GM18499 (cell line): ENCODE measurements around the gene RAMP3.

ENCODE experiments used
- ATAC-seq: cut with Tn5 transposase; IDR thresholded peaks from one replicate; pipeline ENCODE4 v1.9.1; 2021; ENCODE audit warnings: moderate number of reproducible peaks; ENCODE audit not compliant: insufficient read depth, unreplicated experiment

RAMP3 gene

GRCh38 chr7:45216622-45217165, 59.1 kb downstream of the RAMP3 start:
- no peak for ATAC-seq

DNA sequence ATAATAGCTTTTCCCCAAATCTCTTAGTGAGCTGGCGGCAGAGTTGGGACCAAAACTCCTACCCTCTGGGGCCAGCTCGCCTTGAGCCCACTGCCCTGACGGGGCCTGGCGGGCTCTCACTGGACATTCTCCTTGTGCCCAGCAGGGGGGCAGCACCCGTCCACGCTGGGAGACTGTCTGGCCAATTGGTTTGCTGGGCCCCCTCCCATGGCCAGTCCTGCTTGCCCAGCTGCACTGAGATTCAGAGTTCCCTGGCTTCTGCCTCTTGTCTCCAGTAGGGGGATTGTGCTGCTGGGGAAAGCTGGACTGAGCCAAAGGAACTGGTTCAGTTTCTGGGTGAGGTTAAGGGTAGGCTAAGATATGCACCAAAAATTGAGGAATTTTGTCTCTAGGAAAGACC, 59.8 kb downstream of the RAMP3 start:
- ATAC-seq = no peak

DNA sequence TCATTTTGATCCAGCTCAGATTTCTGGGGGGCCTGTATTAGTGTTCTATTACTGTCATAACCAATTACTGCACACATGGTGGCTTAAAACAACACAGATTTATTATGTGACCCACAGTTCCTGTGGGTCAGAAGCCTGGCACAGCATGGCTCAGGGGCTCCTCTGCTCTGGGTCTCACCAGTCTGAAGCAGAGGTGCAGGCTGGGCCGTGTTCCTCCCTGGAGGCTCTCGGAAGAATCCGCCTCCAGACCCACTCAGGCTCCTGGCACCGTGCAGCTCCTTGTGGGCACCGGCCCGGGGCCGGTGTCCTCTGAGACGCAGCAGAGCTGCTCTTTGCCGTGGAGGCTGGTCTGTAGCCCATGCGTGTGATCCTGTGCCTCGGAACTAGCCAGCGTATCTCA, 61.5 kb downstream of the RAMP3 start:
- ATAC-seq = no peak

- no peak for ATAC-seq
Measured at GRCh38 chr7:45219801-45220435, 62.3 kb downstream of the RAMP3 start.

DNA sequence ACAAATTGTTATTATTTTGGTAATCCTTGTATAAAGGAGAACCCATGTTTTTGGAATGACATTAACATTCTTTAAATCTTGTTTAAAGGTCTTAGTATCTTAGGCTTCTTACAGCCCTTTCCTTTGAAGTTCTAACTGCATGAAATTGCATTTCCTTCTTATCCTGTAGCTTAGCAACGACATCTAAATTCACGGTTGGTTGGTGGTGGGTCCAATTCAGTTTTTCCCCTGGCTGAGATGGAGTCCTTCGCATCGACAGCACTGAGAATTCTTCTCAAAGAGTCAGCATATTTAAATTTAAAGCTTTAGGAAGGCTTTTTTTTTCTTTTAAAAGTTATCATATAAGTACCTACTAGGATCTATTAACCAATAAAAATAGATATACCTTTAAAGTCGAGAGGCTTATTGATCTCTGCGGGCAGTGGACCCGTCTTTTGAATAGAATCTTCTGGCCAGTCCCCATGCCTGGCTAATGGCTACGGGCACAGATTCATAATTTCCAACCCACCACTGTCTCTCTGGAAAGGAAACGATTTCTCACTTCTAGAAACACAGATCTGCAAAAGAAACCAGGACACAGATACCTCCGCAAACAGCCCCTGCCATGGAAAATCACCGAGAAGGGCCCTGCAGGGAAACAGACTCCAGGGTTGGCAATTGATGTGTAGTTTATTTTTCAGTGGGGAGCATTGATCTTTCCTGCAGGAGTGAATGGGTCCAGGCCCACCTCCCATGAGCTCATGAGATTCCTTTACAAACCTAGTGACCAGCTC, 63.4 kb downstream of the RAMP3 start:
- no peak for ATAC-seq

DNA sequence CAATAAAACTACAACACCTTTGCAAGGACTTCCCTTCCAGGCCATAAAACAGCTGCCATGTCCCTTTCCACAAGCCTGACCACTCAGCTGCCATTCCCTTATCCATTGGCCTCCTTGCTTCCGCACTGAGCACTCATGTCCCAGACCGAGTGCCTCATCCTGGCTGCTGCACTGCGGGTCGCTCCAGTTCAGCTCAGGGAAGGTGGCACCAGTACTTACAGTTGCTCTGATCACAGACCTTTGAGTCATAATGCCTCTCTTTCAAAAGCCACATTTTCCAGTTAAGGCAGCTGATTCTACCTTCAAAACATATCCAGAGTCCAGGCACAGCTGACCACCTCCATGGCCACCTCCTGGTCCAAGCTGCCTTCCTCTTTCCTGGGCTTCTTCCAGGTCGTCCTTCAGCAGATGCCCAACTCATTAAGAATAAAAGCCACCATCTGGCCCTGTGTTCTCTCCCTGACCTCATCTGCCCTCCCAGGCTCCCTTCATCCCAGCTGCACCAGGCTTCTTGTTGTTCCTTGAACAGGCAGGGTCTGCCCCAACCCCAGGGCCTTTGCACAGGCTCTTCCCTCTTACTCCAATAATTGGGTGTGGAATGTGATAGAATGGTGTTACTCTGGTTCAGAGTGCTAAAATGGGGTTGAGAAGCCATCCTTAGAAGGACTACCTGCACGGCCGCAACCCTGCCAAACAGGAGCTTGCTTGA, 64.5 kb downstream of the RAMP3 start:
- no peak for ATAC-seq

DNA sequence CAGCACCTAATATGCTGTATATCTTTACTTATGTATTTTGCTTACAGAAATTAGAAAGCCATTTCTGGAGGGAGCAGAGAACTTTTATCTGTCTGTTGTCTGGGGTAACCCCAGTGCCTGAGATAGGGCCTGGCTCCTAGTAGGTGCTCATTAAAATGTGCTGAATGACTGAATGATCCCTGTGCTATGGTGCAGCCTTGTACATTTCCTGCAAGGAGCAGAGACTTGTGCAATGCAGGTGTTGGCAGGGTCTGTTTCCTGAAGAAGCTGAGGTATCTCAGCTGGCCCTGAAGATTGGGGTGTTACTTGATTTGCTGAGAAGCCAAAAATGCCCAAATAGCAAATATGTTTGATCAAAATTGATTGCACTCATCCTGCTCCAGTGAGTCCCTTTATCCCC, 65.5 kb downstream of the RAMP3 start:
- ATAC-seq = no peak

DNA sequence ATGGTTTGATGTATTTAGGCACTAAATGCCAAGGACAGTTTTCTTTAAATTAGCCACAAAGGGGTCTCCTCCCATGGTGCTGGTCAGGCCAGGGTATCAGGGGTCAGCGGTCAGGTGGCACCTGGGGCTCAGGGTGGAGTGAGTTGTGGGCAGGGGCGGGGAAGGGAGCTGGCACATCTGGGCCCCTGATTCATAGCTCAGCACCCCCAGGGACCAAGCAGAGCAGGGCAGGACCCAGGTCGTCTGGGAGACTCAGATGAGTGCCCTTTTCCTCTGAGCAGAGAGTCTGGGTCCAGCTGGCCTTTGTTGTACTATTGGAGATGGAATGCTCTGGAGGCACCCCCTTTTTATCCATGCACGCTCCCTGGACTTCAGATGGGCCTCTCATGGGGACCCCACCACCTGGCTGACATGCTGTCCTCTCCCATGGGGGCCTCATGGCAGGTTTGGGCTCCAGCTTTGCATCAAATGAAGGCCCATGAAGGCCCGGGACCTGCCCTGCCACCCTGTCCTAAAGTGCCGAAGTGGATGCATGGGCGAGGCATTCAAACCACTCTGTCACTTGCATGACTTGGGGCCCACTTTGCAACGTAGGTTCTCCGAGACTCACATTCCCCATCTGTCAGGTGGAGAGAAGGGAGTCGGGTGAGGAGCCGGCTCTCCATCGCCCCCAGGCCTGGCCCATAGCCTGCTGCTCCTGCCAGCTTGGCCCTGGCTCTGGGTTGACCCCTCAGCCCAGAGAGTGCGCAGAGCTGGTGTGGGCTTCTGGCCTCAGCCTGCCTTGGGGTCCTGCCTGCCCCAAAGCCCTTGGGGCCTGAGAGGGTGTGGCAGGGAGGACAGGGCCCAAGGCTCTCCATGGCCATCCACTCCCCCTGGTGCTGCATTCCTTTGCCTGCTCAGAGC, 66.4 kb downstream of the RAMP3 start:
- no peak for ATAC-seq

DNA sequence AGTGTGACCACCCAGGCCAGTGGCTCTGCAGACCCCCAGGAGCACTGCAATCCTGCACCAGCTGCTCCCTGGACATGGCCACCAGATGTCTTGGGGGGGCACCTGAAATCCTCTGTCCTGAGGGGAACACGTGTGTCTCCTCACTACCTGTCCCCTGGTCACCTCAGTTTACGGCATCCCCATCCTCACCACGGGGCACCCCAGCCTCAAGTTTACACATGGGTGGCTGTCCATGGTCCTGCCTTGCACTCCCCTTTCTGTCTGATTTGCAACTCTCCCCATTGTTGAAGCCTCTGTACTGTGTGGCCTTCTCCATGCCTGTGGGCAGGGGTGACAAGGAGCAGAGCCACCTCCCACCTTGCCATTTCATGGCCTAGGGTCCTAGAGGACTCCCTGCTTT, 67.2 kb downstream of the RAMP3 start:
- ATAC-seq = no peak

- ATAC-seq = no peak
Measured at GRCh38 chr7:45225311-45225947, 67.8 kb downstream of the RAMP3 start.

- ATAC-seq = no peak
Measured at GRCh38 chr7:45225948-45226335, 68.4 kb downstream of the RAMP3 start.

DNA sequence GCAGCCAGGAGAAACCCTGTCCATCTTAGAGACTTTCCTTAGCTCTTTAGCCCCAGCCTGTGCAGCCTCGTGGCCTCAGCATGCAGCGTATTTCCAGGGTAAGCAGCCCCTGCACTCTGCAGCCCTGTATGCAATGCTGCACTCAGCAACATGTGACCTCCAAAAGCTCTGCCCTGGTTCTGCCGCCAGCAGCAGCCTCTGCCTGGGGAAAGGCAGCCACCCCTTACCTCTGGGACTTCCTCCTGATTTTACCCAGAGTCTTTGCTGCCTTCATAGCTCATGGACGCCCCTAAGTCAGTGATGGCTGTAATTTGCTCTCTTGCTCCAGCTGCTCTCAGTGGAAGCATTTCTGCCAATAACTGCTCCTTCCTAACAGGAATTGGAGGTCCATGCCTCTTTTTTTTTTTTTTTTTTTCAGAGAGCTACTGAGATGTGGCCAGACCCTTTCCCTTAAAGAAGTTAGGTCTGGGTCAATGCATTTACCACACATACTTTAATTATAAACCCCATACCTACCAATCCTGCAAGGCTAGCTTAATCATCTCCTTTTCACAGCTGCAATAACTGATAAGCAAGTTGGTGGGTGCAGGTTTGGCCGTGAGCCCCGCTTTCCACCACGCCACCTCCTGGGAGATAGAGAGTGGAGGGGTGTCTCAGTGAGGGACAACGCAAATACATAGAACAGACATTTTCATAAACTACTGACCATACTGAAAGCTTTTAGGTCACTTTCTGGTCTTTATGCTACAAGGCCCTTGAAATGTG, 71.7 kb downstream of the RAMP3 start:
- ATAC-seq = no peak

DNA sequence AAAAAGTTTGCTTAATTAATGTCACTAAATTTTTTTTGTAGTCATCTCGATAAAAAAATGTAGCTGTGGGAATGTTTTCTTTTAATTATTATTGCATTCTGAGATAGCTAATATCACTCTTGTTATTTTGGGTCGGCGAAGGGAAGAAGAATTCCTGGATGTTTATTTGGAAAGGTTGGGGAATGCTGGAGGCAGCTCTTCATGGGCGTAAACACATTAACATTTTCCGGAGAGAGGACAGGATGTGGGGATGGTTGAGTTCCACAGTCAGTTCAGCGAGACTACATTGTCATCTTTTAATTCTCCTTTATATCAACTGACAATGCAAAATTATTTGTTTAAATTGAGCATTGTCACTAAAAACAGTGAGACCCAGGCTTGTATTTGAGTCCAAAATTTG, 72.5 kb downstream of the RAMP3 start:
- no peak for ATAC-seq

- ATAC-seq = no peak
Measured at GRCh38 chr7:45230611-45231165, 73.1 kb downstream of the RAMP3 start.

DNA sequence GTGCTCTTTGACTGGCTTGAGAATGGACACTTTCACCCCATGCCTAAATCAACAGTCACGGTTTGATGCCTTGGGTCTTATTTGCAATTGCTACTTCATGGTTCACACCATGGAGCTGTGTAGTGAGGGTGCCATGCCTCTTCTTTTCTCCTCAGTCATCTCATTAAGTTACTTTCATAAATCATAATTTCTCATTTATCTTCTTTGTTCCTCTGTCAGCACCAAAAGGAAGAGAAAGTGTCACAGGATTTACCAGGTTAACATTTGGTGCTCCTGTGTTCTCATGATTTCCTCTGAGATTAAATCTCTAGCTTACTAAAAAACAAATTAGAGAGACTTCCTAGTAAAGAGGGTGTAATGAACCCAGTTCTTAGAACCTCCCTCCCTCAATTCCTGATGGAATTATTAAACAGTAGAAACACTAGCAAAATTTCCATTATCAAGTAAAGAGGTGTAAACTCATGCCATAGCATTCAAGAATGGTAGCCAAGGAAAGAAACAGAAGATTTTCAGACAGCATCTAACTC, 75.7 kb downstream of the RAMP3 start:
- no peak for ATAC-seq
